ENCODE measurements around the gene ZNF804B.

- TF ChIP-seq CTCF (IDR thresholded peaks at IDR 0.05) (no peak), ZFX (IDR thresholded peaks at IDR 0.05; ENCODE audit: borderline replicate concordance) (no peak)
These were observed 334.8 kb downstream of the ZNF804B start for GRCh38 chr7:89094269-89094668.

Data from 22Rv1 (cell line).